H54 (cell line): Measurements from ENCODE around the gene SEMA5A.

Source experiments
- DNase-seq: peaks from one replicate; pipeline ENCODE4 v3.0.0; 2011; ENCODE audit warnings: low spot score, mixed read lengths; ENCODE audit not compliant: insufficient read length
- FAIRE-seq: peaks from 3 replicates; lab custom pipeline; 2011; peaks lifted over from hg19 to GRCh38; lab: Jason Lieb, UNC
- POLR2A ChIP-seq: IDR thresholded peaks from 2 replicates; pipeline ENCODE4 v1.6.1; 2011; ENCODE audit warnings: low read depth, mild to moderate bottlenecking, low read length

The SEMA5A gene

DNA sequence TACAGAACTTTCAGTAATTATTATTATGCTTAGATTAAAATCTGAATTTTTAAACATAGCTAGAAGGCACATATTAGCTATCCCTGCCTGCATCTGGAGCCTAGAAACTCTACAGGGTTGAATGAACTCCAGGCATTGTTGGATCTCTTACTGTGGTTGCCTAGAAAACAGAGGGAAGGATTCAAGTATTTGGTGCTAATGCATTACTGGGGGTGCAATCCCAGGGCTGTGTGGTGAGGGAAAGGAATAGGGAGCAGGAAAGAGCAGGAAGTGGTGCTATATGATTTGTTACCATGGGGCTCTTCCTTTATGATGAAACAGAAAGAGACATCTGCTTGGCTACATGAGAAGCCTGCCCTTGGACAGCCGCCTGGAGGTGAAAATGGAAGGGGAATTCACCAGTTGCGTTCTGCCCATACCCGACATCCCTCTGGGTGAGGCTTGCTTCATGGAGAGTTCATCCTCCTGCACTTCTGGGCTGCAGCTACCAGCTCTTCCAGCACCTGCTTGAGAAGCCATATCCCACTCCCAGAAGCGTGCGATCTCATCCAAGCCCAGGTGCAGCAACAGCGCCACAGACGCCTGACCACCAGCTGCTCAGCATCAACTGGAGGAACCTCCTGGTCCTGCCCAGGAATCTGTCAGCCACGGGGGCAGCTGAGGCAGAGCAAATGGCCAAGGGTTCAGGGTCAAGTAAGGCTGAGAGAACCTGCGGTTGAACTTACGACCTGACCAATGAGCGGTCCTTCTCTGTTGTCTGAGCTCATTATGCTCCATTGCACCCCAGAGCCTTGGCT is 362.8 kb downstream of the SEMA5A start:
- FAIRE-seq, result no peak
- TF ChIP-seq POLR2A, result no peak
- no peak for DNase-seq

DNA sequence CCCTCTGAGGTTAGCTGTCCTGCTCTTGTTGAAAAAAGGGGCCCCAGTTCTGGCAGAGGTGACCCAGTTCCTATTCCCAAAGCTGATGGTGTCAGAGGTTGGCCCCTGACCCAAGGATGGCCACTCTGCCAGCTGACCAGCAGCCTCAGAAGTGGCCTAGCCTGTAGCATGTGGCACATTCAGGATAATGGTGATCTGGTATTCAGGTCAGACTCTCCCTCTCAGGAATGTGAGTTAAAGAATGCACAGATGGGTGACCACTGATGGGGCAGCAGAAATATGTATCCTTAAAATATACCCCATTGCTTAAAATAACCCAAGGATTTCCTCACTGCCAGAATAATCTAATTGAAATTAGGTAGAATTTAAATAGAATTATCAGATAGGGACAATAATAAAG is 369.2 kb downstream of the SEMA5A start:
- no peak for DNase-seq
- no peak for TF ChIP-seq POLR2A
- FAIRE-seq, result no peak

DNA sequence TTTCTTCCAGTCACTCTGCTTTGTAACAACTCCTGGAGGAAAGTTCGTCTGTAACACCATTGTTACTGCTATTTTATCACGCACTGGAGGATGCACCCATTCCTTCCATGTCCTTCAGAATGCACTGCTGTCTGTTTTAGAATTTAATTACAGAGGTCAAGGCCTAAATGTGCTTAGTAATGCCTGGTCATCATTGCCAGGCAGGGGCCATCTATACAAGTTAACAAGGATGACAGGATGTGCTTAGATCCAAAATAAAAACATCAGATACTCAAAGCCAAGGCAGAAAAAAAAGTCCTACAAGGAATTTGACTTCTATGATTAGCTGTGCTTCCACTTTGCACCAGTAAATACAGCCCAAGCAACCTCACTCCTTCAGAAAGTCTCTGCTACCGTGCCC is 371.4 kb downstream of the SEMA5A start:
- DNase-seq (no peak), FAIRE-seq (no peak)
- no peak for TF ChIP-seq POLR2A

DNA sequence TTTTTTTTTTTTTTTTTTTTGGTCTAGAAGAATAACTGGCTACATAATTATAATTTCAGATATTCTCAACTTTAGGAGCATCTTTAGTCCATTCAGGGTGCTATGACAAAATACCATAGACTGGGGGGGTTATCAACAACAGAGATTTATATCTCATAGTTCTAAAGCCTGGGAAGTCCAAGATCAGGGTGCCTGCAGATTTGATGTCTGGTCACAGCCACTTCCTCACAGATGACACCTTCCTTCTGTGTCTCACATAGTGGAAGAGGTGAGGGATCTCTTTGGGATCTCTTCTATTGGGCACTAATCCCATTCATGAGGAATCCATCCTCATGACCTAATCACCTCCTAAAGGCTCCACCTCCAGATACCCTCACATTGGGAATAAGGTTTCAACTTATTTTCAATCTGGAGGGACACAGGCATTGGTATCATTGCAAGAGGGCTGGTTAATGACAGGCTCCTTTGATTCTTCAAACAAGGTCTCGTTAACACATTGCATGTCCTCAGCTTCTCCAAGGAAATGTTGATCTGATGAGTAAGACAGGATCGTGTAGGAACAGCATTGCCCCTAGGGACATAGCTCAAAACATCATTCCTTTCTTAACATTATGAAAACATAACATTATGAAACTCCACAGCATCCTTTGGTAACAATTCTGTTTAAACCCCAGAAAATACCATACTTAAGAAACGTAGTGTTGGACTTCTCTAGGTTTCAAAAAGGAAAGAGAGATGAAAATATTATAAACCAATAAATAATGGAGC is 372.4 kb downstream of the SEMA5A start:
- TF ChIP-seq POLR2A, result no peak
- FAIRE-seq (no peak), DNase-seq (no peak)

DNA sequence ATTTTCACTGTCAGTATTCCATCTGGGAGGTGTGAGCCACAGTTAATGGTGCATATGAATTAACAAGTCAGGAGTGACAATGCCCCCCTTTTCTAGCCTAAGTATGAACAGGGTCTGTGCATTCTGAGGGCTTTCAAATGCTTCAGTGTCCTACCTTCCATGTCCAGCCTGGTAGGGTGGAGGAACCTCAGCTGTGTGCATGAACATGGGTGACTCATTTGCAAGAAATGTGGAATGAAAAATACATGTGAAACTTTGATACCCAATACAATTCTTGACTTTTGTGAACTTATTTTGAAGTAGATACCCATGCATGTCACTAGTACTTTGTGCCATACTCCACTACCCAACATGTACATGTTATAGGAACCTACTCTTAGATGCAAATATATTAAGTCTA is 375.8 kb downstream of the SEMA5A start:
- no peak for FAIRE-seq

DNA sequence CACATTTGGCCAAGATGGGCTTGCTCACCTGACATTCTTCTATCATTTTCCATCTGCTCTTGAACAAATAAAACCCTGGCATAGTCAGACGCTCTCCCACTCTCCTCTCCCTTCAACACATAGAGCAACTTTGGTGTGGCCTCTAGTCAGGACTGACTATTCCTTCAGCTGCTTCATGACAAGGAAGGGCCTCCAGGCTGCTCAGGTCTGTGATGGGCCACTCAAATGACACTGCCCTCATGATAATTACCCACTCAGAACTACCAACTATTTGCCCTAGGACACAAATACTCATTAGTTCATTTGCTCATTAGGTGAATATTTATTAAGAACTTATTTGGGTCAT is 376.3 kb downstream of the SEMA5A start:
- FAIRE-seq, result no peak
- DNase-seq, result no peak
- no peak for TF ChIP-seq POLR2A

More for the DNA sequence above, 375.8 kb downstream of the SEMA5A start:
- DNase-seq, result no peak
- no peak for TF ChIP-seq POLR2A

DNA sequence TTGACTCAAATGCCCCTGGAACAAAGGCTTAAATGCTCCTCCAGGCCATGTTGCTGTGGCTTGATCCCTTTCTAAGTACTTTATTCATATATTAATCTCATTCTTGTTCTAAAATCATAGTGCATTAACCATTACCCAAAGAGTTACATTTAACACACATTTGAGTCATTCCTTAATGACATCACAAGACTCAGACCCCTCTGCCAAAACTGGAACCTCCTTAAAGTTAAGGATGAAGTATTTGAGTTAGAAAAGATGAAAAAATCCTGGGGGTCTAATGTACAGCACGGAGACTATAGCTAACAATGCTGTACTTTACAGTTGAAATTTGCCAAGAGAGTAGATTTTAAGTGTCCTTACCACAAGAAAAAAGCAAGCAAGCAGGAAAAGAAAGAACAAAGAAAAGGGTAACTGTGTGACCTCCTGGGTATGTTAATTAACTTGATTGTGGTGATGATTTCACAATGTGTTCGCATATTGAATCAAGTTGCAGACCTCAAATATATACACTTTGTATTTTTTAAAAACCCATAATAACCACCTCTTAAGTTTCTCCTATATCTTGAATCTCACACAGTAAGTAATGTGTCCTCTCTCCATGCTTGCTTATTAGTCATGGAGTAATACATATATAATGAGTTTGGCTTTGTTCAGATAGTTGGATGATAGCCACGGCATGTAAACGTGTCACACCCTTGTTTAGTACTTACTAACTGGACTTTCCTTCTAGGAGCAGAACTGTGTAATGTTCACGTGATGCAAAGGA is 376.9 kb downstream of the SEMA5A start:
- FAIRE-seq, result peak; percentile 6
- no peak for TF ChIP-seq POLR2A
- no peak for DNase-seq

DNA sequence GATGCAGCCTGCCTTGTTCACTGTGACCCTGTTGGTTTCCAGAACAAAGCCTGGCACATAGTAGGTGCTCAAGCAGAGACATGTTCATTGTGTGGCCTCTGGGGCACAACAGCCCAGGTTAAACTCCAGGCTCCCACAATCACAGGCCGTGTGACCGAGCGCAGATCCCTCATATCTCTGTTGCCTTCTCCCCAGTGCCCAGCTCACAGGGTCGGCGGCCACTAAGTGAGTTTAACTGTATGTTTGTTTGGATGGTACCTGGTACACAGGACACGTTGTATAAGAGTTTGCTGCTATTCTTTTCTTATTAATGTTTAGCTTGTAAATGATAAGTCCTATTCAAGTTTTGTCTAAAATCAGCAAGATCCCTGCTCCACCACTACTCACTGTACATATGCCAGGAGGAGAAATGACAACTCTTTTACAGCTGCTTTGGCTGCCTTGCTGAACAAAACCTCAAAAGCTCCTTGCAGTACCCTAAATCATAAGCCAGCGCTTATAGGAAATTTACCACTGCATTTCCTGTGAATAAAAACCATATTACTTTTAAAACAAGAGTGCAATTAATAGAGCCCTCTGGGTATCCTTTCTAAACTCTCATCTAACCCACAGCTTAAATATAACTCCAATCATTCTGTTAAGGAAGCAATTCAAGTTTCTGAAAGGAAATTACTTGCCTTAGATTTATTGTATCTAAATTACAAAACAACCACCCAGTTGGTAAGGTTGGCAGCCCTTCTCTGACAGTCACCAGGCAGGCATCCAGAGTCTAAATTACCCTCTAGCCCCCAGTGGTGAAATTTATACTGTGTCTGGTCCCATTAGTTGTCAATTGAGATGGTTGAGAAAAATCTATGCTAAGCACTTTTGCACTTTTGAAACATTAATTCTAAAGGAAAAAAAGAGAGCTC is 379.4 kb downstream of the SEMA5A start:
- FAIRE-seq (no peak), DNase-seq (no peak)
- TF ChIP-seq POLR2A, result no peak

DNA sequence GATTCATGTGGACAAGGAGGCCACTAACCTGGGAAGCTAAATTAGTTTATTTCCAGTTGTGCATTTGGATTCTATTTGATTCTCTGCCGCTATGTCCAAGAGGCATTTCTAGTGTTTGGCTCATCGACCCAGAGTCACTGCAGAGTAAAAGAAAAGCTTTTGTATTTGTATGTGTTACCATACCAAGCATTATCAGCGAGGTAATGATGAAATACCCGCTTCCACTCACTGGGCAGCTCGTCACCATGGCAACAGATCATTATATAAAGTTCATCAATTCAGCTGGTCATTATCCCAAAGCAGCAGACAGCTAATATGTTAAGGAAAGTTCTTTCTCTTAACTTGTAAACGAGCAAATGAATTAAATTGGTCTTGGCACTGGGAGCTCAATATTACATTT is 380.3 kb downstream of the SEMA5A start:
- TF ChIP-seq POLR2A, result no peak
- FAIRE-seq (no peak), DNase-seq (no peak)

- DNase-seq, result no peak
- TF ChIP-seq POLR2A, result no peak
- FAIRE-seq, result no peak
Measured at GRCh38 chr5:9160747-9161146, 385.1 kb downstream of the SEMA5A start.

GRCh38 chr5:9157811-9158210 is 388.1 kb downstream of the SEMA5A start:
- TF ChIP-seq POLR2A, result no peak
- DNase-seq (no peak), FAIRE-seq (no peak)

DNA sequence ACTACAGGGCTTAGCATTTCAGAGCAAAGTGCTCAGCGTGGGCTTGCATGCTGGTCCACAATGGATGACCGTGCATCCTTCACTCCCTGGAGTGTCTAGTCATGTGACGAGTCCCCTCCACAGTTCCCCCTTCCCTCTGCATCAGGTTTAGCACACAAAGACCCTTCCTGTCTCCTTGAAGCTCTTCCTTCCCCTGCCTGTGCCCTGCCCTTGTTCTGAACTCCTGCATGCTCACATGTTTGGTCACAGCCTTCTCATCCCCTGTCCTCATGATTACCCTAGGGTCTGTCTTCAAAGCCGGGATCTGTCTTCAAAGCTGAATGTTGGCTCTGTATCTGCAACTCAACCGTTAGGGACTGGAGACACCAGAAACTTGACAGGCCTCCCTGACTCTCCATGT is 388.9 kb downstream of the SEMA5A start:
- FAIRE-seq (no peak), DNase-seq (no peak)
- TF ChIP-seq POLR2A, result no peak

DNA sequence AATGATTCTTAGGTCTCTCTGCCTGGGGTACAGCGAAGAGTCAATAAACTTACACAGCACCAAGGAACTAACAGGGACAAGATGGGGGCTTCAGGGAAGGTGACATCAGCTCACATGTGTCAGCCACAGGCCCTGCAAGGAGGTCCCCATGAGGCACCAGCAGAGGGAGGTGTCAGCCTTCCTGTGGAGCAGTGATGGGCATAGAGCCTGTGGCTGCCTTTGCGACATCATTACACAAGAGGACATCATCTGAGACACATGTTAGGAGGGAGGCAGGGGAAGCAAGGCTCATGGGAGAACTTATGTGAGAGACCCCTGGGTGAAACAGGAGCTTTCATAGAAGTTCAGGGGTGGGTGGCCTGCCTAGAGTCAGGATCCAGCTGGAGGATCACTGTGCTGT is 389.6 kb downstream of the SEMA5A start:
- DNase-seq (no peak), FAIRE-seq (no peak)
- no peak for TF ChIP-seq POLR2A
